Measurements from ENCODE around the gene FBXL15.

Gene FBXL15

GRCh38 chr10:102412293-102412692 lies 8.3 kb upstream of the FBXL15 start:
- Histone ChIP-seq H3K4me1 (ENCODE audit: control insufficient read depth, insufficient read depth, low read length) (peaks cover 28% of the 10 kb centered on the region), H3K9me3 (ENCODE audit: control insufficient read depth in 2 of 2, low read length in 2 of 2) (no peaks in the 10 kb centered on the region), H3K36me3 (ENCODE audit: control insufficient read depth in 2 of 2, insufficient read depth in 2 of 2, low read length in 2 of 2) (no peaks in the 10 kb centered on the region), H3K27me3 (ENCODE audit: control insufficient read depth in 1 of 2, insufficient read depth in 2 of 2, low read length in 2 of 2) (peaks cover 30 to 47% of the 10 kb centered on the region in 2 donors), H3K4me3 (ENCODE audit: low read length in 2 of 2) (no peak overlapping the region), H3K9ac (ENCODE audit: low read length in 2 of 2) (no peak overlapping the region), H3K27ac (ENCODE audit: low read length) (no peak overlapping the region)

DNA sequence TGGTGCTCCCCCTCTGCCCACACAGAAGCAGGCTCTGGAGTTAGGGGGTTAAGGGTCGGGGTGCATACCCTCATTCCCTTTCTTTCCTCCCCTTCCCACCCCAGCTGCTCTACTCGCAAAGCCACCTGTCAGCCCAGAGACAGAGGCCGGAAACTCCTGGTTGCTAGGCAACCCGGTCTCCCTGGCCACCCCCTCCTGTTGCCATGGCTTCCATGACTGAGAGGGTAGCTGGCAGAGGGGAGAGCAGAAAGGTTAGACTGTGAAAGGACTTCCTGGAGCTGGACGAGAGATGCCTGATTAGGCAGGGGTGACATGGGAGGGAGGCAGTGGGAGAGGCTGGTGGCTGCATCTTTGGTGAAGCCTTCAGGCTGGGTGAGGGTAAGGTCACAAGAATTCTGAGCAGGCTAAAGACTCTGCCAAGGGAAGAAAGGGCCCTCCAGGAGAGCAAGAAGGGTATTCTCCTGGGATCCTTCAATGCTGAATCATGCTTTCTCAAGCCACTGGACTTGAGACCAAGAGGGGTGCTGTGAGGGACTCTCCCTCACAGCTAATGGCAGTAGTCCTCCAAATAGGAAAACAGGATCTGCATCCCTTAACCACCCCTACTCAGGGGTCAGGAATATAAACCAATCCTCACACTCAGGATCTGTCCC lies 7.5 kb upstream of the FBXL15 start:
- peaks cover 29 to 46% of the 10 kb centered on the region in 2 donors for H3K27me3 ChIP-seq (ENCODE audit: control insufficient read depth in 1 of 2, insufficient read depth in 2 of 2, low read length in 2 of 2)
- H3K9ac ChIP-seq (ENCODE audit: low read length in 2 of 2): no peak overlapping the region
- peaks cover 21% of the 10 kb centered on the region for H3K4me1 ChIP-seq (ENCODE audit: control insufficient read depth, insufficient read depth, low read length)
- no peak overlapping the region for H3K27ac ChIP-seq (ENCODE audit: low read length)
- no peaks in the 10 kb centered on the region for H3K36me3 ChIP-seq (ENCODE audit: control insufficient read depth in 2 of 2, insufficient read depth in 2 of 2, low read length in 2 of 2)
- no peak overlapping the region for H3K4me3 ChIP-seq (ENCODE audit: low read length in 2 of 2)
- H3K9me3 ChIP-seq (ENCODE audit: control insufficient read depth in 2 of 2, low read length in 2 of 2): no peaks in the 10 kb centered on the region

DNA sequence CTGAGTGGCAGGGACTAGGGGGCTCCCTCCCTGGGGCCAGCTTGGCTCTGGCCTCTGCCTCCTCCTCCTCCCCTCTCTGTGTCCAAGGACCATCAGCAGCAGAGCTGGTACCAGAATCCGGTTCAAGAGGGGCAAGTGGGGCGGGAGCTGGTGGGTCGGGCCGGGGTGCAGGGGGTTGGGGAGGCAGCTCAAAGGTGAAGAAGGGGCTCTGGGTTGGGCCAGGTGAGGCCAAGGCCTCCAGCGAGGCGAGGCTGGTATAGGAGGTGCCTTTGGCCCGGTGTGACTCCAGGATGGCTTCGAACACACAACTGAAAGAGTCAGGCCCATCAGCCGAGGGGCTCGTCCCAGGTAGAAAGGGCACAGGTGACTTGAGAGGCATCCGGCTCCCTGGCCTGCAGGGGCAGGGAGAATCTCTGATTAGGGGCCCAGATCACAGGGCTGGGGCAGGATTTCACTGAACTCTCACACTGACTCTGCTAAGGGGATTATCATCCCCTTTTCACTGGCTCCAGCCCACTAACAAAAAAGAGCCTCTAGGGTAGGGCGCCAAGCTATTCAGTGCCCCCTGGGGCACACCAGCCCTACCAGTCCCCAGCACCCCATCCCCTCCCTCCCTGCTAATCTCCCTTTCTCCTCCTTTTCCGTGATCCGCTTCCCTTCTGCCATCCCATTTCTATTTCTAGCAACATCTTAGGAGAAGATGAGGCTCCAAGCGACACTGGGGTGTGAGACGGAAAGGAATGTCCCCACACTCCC lies 6.7 kb upstream of the FBXL15 start:
- H3K9me3 ChIP-seq (ENCODE audit: control insufficient read depth in 2 of 2, low read length in 2 of 2): no peaks in the 10 kb centered on the region
- peaks cover 21% of the 10 kb centered on the region for H3K4me1 ChIP-seq (ENCODE audit: control insufficient read depth, insufficient read depth, low read length)
- no peaks in the 10 kb centered on the region for H3K36me3 ChIP-seq (ENCODE audit: control insufficient read depth in 2 of 2, insufficient read depth in 2 of 2, low read length in 2 of 2)
- H3K4me3 ChIP-seq (ENCODE audit: low read length in 2 of 2): no peak overlapping the region
- H3K27me3 ChIP-seq (ENCODE audit: control insufficient read depth in 1 of 2, insufficient read depth in 2 of 2, low read length in 2 of 2): peaks cover 31 to 49% of the 10 kb centered on the region in 2 donors
- H3K27ac ChIP-seq (ENCODE audit: low read length): no peak overlapping the region
- no peak overlapping the region for H3K9ac ChIP-seq (ENCODE audit: low read length in 2 of 2)

- H3K27me3 ChIP-seq (ENCODE audit: control insufficient read depth in 1 of 2, insufficient read depth in 2 of 2, low read length in 2 of 2): peaks cover 31 to 49% of the 10 kb centered on the region in 2 donors
- H3K4me1 ChIP-seq (ENCODE audit: control insufficient read depth, insufficient read depth, low read length): peaks cover 25% of the 10 kb centered on the region
- H3K36me3 ChIP-seq (ENCODE audit: control insufficient read depth in 2 of 2, insufficient read depth in 2 of 2, low read length in 2 of 2): no peaks in the 10 kb centered on the region
- H3K4me3 ChIP-seq (ENCODE audit: low read length in 2 of 2): no peak overlapping the region
- H3K9me3 ChIP-seq (ENCODE audit: control insufficient read depth in 2 of 2, low read length in 2 of 2): no peaks in the 10 kb centered on the region
- no peak overlapping the region for H3K27ac ChIP-seq (ENCODE audit: low read length)
- no peak overlapping the region for H3K9ac ChIP-seq (ENCODE audit: low read length in 2 of 2)
Observed at GRCh38 chr10:102414749-102415148, 5.9 kb upstream of the FBXL15 start.

GRCh38 chr10:102416283-102416682 lies 4.4 kb upstream of the FBXL15 start:
- Histone ChIP-seq H3K9me3 (ENCODE audit: control insufficient read depth in 2 of 2, low read length in 2 of 2) (no peaks in the 10 kb centered on the region), H3K27me3 (ENCODE audit: control insufficient read depth in 1 of 2, insufficient read depth in 2 of 2, low read length in 2 of 2) (peaks cover 31 to 42% of the 10 kb centered on the region in 2 donors), H3K4me1 (ENCODE audit: control insufficient read depth, insufficient read depth, low read length) (peaks cover 21% of the 10 kb centered on the region), H3K9ac (ENCODE audit: low read length in 2 of 2) (no peak overlapping the region), H3K27ac (ENCODE audit: low read length) (no peak overlapping the region), H3K36me3 (ENCODE audit: control insufficient read depth in 2 of 2, insufficient read depth in 2 of 2, low read length in 2 of 2) (no peaks in the 10 kb centered on the region), H3K4me3 (ENCODE audit: low read length in 2 of 2) (no peak overlapping the region)

GRCh38 chr10:102416695-102417094 lies 3.9 kb upstream of the FBXL15 start:
- Histone ChIP-seq H3K4me3 (ENCODE audit: low read length in 2 of 2) (no peak overlapping the region), H3K27me3 (ENCODE audit: control insufficient read depth in 1 of 2, insufficient read depth in 2 of 2, low read length in 2 of 2) (peaks cover 31 to 38% of the 10 kb centered on the region in 2 donors), H3K9ac (ENCODE audit: low read length in 2 of 2) (no peak overlapping the region), H3K27ac (ENCODE audit: low read length) (no peak overlapping the region), H3K4me1 (ENCODE audit: control insufficient read depth, insufficient read depth, low read length) (peaks cover 22% of the 10 kb centered on the region), H3K36me3 (ENCODE audit: control insufficient read depth in 2 of 2, insufficient read depth in 2 of 2, low read length in 2 of 2) (no peaks in the 10 kb centered on the region), H3K9me3 (ENCODE audit: control insufficient read depth in 2 of 2, low read length in 2 of 2) (no peaks in the 10 kb centered on the region)

DNA sequence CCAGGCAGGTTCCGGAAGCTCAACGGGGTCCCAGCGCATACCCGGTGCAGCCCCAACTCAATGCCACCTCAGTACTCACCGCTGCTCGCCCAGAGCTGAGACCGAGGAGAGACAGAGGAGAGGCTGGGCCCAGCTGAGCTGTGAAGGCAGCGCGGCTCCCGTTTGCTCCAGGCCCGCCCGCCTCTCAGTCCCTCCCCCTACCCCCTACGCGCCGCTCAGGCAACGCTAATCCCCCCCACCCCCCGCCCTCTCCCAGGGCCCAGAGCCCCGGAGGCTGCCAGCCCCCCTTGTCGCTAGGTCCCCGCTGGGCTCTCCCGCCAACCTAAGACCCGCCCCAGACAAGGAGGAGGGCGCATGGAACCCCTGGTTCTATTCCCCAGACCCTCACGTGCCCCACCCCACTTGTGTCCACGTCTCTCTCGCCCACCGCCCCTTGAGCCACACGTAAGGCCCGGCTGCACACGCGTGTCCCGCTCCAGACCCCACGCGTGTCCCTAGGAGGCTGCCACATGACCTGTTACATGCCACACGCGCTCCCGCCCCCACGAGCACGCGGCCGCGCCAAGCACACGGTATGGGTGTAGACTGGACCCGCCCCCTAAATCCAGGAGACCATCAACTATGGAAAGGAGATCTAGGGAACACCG lies 1.9 kb upstream of the FBXL15 start, which contains the start of gene PSD:
PSD (minus strand) TSS at position 164 of the 647 bp plus-strand sequence. CDS start 1,747 bp downstream, outside the sequence.
- H3K27ac ChIP-seq (ENCODE audit: low read length): peak within 1 kb of the TSS; percentile 95
- H3K9me3 ChIP-seq (ENCODE audit: control insufficient read depth in 2 of 2, low read length in 2 of 2): no peaks in the 10 kb centered on the region
- H3K36me3 ChIP-seq (ENCODE audit: control insufficient read depth in 2 of 2, insufficient read depth in 2 of 2, low read length in 2 of 2): peaks cover 5 to 7% of the 10 kb centered on the region in 2 donors
- peaks cover 40% of the 10 kb centered on the region for H3K4me1 ChIP-seq (ENCODE audit: control insufficient read depth, insufficient read depth, low read length)
- peaks cover 21 to 32% of the 10 kb centered on the region in 2 donors for H3K27me3 ChIP-seq (ENCODE audit: control insufficient read depth in 1 of 2, insufficient read depth in 2 of 2, low read length in 2 of 2)
- no peak within 1 kb of the TSS for H3K9ac ChIP-seq (ENCODE audit: low read length in 2 of 2)
- H3K4me3 ChIP-seq (ENCODE audit: low read length in 2 of 2): peak within 1 kb of the TSS; percentile 90 to 91

DNA sequence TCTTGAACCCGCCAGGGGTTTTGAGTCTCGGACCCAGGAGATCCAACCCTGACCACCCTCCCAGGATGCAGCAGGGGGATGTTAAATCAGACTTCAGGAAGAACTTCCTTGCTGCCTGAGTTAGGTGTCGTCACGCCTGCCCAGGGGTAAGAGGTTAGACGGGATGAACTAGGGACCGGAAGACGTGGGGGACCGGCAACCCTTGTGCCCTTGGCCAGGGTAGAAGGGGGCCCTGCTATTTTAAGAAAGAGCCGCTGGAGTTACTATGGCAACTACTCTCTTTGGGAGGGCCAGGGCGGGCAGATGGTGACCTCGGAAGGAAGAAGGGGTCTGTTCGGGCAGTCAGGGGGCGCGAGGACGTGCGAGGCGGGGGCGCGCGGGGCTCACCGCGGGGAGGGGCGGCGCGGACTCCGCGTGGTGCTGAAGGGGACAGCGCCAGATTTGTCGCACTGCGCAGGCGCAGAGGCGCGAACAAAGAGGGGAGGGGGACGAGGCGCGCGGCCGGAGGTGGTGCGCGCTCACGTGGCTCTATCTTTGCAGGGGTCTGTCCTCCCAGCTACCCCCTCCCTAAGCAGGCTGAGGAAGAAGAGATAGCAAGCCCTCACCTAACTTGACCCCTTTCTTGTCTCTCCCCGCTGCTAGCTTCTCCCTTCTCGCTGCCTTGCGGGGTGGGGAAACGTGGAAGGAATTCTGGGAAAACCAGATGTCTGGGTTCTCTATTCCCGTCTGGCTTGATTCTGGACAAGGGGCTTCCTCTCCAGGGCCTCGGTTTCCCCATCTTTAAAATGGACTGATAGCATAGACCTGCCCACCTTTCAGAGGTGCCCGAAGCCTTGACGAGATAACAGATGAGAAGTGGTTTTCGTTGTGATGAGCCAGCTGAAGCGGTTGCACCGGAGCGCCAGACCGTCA lies 1.1 kb upstream of the FBXL15 start:
- peaks cover 40% of the 10 kb centered on the region for H3K4me1 ChIP-seq (ENCODE audit: control insufficient read depth, insufficient read depth, low read length)
- H3K9me3 ChIP-seq (ENCODE audit: control insufficient read depth in 2 of 2, low read length in 2 of 2): no peaks in the 10 kb centered on the region
- H3K27me3 ChIP-seq (ENCODE audit: control insufficient read depth in 1 of 2, insufficient read depth in 2 of 2, low read length in 2 of 2): peaks cover 21 to 27% of the 10 kb centered on the region in 2 donors
- peak overlapping the region; percentile 77 to 98 for H3K9ac ChIP-seq (ENCODE audit: low read length in 2 of 2)
- peak overlapping the region; percentile 90 to 91 for H3K4me3 ChIP-seq (ENCODE audit: low read length in 2 of 2)
- H3K27ac ChIP-seq (ENCODE audit: low read length): peak overlapping the region; percentile 95
- peaks cover 7 to 12% of the 10 kb centered on the region in 2 donors for H3K36me3 ChIP-seq (ENCODE audit: control insufficient read depth in 2 of 2, insufficient read depth in 2 of 2, low read length in 2 of 2)

GRCh38 chr10:102420181-102420713 lies 389 bp upstream of the FBXL15 start:
- Histone ChIP-seq H3K9me3 (ENCODE audit: control insufficient read depth in 2 of 2, low read length in 2 of 2) (no peaks in the 10 kb centered on the region), H3K4me1 (ENCODE audit: control insufficient read depth, insufficient read depth, low read length) (peaks cover 40% of the 10 kb centered on the region), H3K9ac (ENCODE audit: low read length in 2 of 2) (peak overlapping the region; percentile 77 to 98), H3K27me3 (ENCODE audit: control insufficient read depth in 1 of 2, insufficient read depth in 2 of 2, low read length in 2 of 2) (peaks cover 18 to 20% of the 10 kb centered on the region in 2 donors), H3K4me3 (ENCODE audit: low read length in 2 of 2) (peak overlapping the region; percentile 90 to 91), H3K27ac (ENCODE audit: low read length) (peak overlapping the region; percentile 95), H3K36me3 (ENCODE audit: control insufficient read depth in 2 of 2, insufficient read depth in 2 of 2, low read length in 2 of 2) (peaks cover 7 to 12% of the 10 kb centered on the region in 2 donors)

DNA sequence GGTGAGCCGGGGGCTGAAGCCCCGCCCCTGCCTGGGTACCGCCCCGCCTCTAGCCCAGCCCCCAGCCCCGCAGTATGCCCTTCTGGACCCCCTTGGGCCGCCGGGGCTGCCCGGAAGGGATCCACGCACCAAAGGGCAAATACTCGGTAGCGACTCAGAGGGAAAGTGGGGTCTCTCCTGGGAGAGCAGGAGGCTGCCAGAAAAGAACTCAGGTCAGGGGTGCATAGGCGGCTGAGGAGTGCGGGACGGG lies 796 bp downstream of the FBXL15 start:
- Histone ChIP-seq H3K4me3 (ENCODE audit: low read length in 2 of 2) (peak overlapping the region; percentile 90 to 91), H3K36me3 (ENCODE audit: control insufficient read depth in 2 of 2, insufficient read depth in 2 of 2, low read length in 2 of 2) (peaks cover 7 to 12% of the 10 kb centered on the region in 2 donors), H3K27me3 (ENCODE audit: control insufficient read depth in 1 of 2, insufficient read depth in 2 of 2, low read length in 2 of 2) (peaks cover 10 to 13% of the 10 kb centered on the region in 2 donors), H3K4me1 (ENCODE audit: control insufficient read depth, insufficient read depth, low read length) (peaks cover 40% of the 10 kb centered on the region), H3K27ac (ENCODE audit: low read length) (peak overlapping the region; percentile 95), H3K9me3 (ENCODE audit: control insufficient read depth in 2 of 2, low read length in 2 of 2) (no peaks in the 10 kb centered on the region), H3K9ac (ENCODE audit: low read length in 2 of 2) (peak overlapping the region; percentile 77 to 98)
